OCI-LY7 (cell line): ENCODE data around the gene NUP58.
"Not testable (repeated sequence)": the region's sequence is repeated elsewhere in the genome, so short reads cannot be mapped to it uniquely, and the experiment has no call there.

Source experiments
- EZH2phosphoT487 ChIP-seq: fragments of 200-600 bp; sonication (generic); IDR thresholded peaks from 2 replicates; pipeline ENCODE4 v1.6.1; 2018; ENCODE audit warnings: low read depth, borderline replicate concordance, mild to moderate bottlenecking, mixed run types, antibody characterized with exemption, low read length, moderate library complexity, mixed read lengths
- TF ChIP-seq, protein P1 (sequence below): fragments of 200-600 bp; sonication (generic); conservative IDR thresholded peaks from 2 replicates; pipeline ENCODE4 v1.5.1; 2014; ENCODE audit warnings: mild to moderate bottlenecking, antibody characterized with exemption, low read length, moderate library complexity, mixed read lengths

DNA sequence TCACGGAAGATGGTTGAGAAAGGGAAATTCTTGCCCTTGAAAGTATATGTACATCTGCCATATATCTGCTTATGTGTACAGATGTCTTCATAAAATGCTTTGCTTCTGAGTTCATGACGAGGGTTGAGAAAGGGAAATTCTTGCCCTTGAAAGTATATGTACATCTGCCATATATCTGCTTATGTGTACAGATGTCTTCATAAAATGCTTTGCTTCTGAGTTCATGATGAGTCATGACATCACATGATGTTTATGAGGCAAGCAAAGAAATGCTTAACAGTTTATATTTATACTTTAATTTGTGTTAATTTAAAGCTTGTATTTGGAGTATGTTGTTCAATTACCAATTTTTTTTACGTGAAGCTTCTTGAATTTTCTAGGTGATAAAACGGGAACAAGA is 17.5 kb downstream of the NUP58 start:
- TF ChIP-seq, protein P1, sequence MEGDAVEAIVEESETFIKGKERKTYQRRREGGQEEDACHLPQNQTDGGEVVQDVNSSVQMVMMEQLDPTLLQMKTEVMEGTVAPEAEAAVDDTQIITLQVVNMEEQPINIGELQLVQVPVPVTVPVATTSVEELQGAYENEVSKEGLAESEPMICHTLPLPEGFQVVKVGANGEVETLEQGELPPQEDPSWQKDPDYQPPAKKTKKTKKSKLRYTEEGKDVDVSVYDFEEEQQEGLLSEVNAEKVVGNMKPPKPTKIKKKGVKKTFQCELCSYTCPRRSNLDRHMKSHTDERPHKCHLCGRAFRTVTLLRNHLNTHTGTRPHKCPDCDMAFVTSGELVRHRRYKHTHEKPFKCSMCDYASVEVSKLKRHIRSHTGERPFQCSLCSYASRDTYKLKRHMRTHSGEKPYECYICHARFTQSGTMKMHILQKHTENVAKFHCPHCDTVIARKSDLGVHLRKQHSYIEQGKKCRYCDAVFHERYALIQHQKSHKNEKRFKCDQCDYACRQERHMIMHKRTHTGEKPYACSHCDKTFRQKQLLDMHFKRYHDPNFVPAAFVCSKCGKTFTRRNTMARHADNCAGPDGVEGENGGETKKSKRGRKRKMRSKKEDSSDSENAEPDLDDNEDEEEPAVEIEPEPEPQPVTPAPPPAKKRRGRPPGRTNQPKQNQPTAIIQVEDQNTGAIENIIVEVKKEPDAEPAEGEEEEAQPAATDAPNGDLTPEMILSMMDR, result not testable (repeated sequence)
- not testable (repeated sequence) for TF ChIP-seq EZH2phosphoT487
